Mesenchymal stem cell (in vitro differentiated cells and primary cell): ENCODE measurements around the gene TBX21.

Experiments used
- DNase-seq: peaks from one replicate; pipeline ENCODE4 v3.0.0-alpha.2; 2013
- H2AFZ ChIP-seq: one replicate; pipeline ENCODE4 v1.6.1; 2013; ENCODE audit warnings: low read depth, mild to moderate bottlenecking, control low read depth, inconsistent platforms, low read length, moderate library complexity
- H2AK5ac ChIP-seq: 2 replicates; pipeline ENCODE4 v1.6.1; 2013; ENCODE audit warnings: low read length, moderate library complexity, mild to moderate bottlenecking, inconsistent platforms; ENCODE audit not compliant: severe bottlenecking
- H2BK120ac ChIP-seq: one replicate; pipeline ENCODE4 v1.6.1; 2013; ENCODE audit warnings: low read depth, mild to moderate bottlenecking, inconsistent platforms, low read length, moderate library complexity
- H2BK12ac ChIP-seq, 2 experiments: one replicate each; pipeline ENCODE4 v1.6.1; 2013; ENCODE audit warnings: inconsistent platforms in 2 of 2, low read length in 2 of 2, mild to moderate bottlenecking in 2 of 2, moderate library complexity in 2 of 2, control low read depth in 1 of 2
- H2BK15ac ChIP-seq: one replicate; pipeline ENCODE4 v1.6.1; 2013; ENCODE audit warnings: mild to moderate bottlenecking, low read depth, inconsistent platforms; ENCODE audit not compliant: poor library complexity, severe bottlenecking
- H2BK5ac ChIP-seq: 2 replicates; pipeline ENCODE4 v1.6.1; 2013; ENCODE audit warnings: low read depth, mild to moderate bottlenecking, low read length, control low read depth, inconsistent platforms; ENCODE audit not compliant: poor library complexity, severe bottlenecking
- H3K14ac ChIP-seq, 2 experiments: one replicate each; pipeline ENCODE4 v1.6.1; 2013; ENCODE audit warnings: inconsistent platforms in 2 of 2, low read length in 2 of 2, control low read depth in 1 of 2, mild to moderate bottlenecking in 1 of 2, moderate library complexity in 1 of 2
- H3K18ac ChIP-seq, 2 experiments: one replicate each; pipeline ENCODE4 v1.6.1; 2013; ENCODE audit warnings: inconsistent platforms in 2 of 2, low read length in 2 of 2, control low read depth in 1 of 2, low read depth in 1 of 2, mild to moderate bottlenecking in 1 of 2
- H3K23ac ChIP-seq, 2 experiments: one replicate each; pipeline ENCODE4 v1.6.1; 2013; ENCODE audit warnings: inconsistent platforms in 2 of 2, low read length in 2 of 2, mild to moderate bottlenecking in 2 of 2, moderate library complexity in 2 of 2, control low read depth in 1 of 2
- H3K27ac ChIP-seq: 2 replicates; pipeline ENCODE4 v1.5.1; 2013; ENCODE audit warnings: mild to moderate bottlenecking, moderate library complexity, low read length, control low read depth, inconsistent platforms; ENCODE audit not compliant: poor library complexity, severe bottlenecking
- H3K27me3 ChIP-seq, 2 experiments: 2 replicates each; pipeline versions ENCODE4 v1.6.1 to v1.7.0; 2013; ENCODE audit warnings: low read length in 2 of 2, mild to moderate bottlenecking in 2 of 2, moderate library complexity in 2 of 2, control low read depth in 1 of 2, inconsistent platforms in 1 of 2; ENCODE audit not compliant: control insufficient read depth in 1 of 2, insufficient read depth in 1 of 2
- H3K36me3 ChIP-seq, 2 experiments: 2 replicates each; pipeline versions ENCODE4 v1.6.1 to v1.7.0; 2013; ENCODE audit warnings: low read length in 2 of 2, control low read depth in 1 of 2, inconsistent platforms in 1 of 2, low read depth in 1 of 2, mild to moderate bottlenecking in 1 of 2; ENCODE audit not compliant: insufficient read depth in 2 of 2, control insufficient read depth in 1 of 2
- H3K4ac ChIP-seq, 2 experiments: one replicate each; pipeline ENCODE4 v1.6.1; 2013; ENCODE audit warnings: inconsistent platforms in 2 of 2, low read length in 2 of 2, mild to moderate bottlenecking in 2 of 2, moderate library complexity in 2 of 2, control low read depth in 1 of 2, low read depth in 1 of 2
- H3K4me1 ChIP-seq: 2 replicates; pipeline ENCODE4 v1.6.1; 2013; ENCODE audit warnings: low read depth, low read length, control low read depth; ENCODE audit not compliant: control insufficient read depth, insufficient read depth
- H3K4me2 ChIP-seq: 2 replicates; pipeline ENCODE4 v1.6.1; 2013; ENCODE audit warnings: low read length, mild to moderate bottlenecking, inconsistent platforms; ENCODE audit not compliant: poor library complexity, severe bottlenecking
- H3K4me3 ChIP-seq, 2 experiments: 2 replicates each; pipeline versions ENCODE4 v1.5.1 to v1.7.0; 2013; ENCODE audit warnings: low read length in 2 of 2, mild to moderate bottlenecking in 2 of 2, control low read depth in 1 of 2, low read depth in 1 of 2; ENCODE audit not compliant: insufficient read depth in 1 of 2
- H3K79me1 ChIP-seq: replicated peaks from 2 replicates; pipeline ENCODE4 v1.6.1; 2013; ENCODE audit warnings: mild to moderate bottlenecking, control low read depth, low read length, inconsistent platforms; ENCODE audit not compliant: poor library complexity, severe bottlenecking
- H3K9ac ChIP-seq: 2 replicates; pipeline ENCODE4 v1.7.0; 2013; ENCODE audit warnings: mild to moderate bottlenecking, low read length, moderate library complexity
- H3K9me3 ChIP-seq: 2 replicates; pipeline ENCODE4 v1.7.0; 2013; ENCODE audit warnings: mild to moderate bottlenecking, low read length; ENCODE audit not compliant: control insufficient read depth
- H4K8ac ChIP-seq: one replicate; pipeline ENCODE4 v1.6.1; 2013; ENCODE audit warnings: inconsistent platforms, mild to moderate bottlenecking, low read length, moderate library complexity
- H4K91ac ChIP-seq: one replicate; pipeline ENCODE4 v1.6.1; 2013; ENCODE audit warnings: mild to moderate bottlenecking, low read length, inconsistent platforms
- WGBS: methylation state at CpG from one replicate; pipeline ENCODE4 v1.1.7; 2013; ENCODE audit warnings: mixed read lengths; 5-methylcytosine and 5-hydroxymethylcytosine counted together

Gene TBX21

GRCh38 chr17:47686276-47686635 is 46.8 kb upstream of the TBX21 start:
- peak overlapping the region; percentile 60 for H3K9ac ChIP-seq
- no peak overlapping the region for H4K8ac ChIP-seq
- H3K79me1 ChIP-seq, result peaks cover 9% of the 10 kb centered on the region
- H2AK5ac ChIP-seq, result no peak overlapping the region
- H3K36me3 ChIP-seq, result peaks cover 16 to 45% of the 10 kb centered on the region in 2 experiments
- no peak overlapping the region for H3K4me2 ChIP-seq
- no peaks in the 10 kb centered on the region for H3K27me3 ChIP-seq
- no peak overlapping the region for H2BK120ac ChIP-seq
- no peak overlapping the region for H2BK12ac ChIP-seq
- no peak overlapping the region for H2BK5ac ChIP-seq
- no peak overlapping the region for H3K4ac ChIP-seq
- H3K18ac ChIP-seq, result no peak overlapping the region
- H3K4me3 ChIP-seq, result peak overlapping the region in 1 of 2 experiments; percentile 9
- peak; percentile 52 for DNase-seq
- H3K23ac ChIP-seq, result no peak overlapping the region
- H3K9me3 ChIP-seq, result no peaks in the 10 kb centered on the region
- H2BK15ac ChIP-seq, result no peak overlapping the region
- H4K91ac ChIP-seq, result no peak overlapping the region
- peaks cover 4% of the 10 kb centered on the region for H3K4me1 ChIP-seq
- WGBS, result no CpG with 5 or more reads among the region's 1 CpG
- H3K14ac ChIP-seq, result no peak overlapping the region
- no peak overlapping the region for H2AFZ ChIP-seq
- peak overlapping the region; percentile 69 for H3K27ac ChIP-seq

- Histone ChIP-seq H2BK5ac (no peak overlapping the region), H2AFZ (no peak overlapping the region), H3K36me3 (peaks cover 12 to 40% of the 10 kb centered on the region in 2 experiments), H2BK12ac (no peak overlapping the region), H3K27me3 (no peaks in the 10 kb centered on the region), H2AK5ac (no peak overlapping the region), H3K4me2 (no peak overlapping the region), H3K4me3 (no peak overlapping the region), H3K9me3 (no peaks in the 10 kb centered on the region), H3K4me1 (peaks cover 4% of the 10 kb centered on the region), H4K91ac (no peak overlapping the region), H3K9ac (peak overlapping the region; percentile 60), H3K4ac (no peak overlapping the region), H4K8ac (no peak overlapping the region), H3K18ac (no peak overlapping the region), H2BK120ac (no peak overlapping the region), H2BK15ac (no peak overlapping the region), H3K23ac (no peak overlapping the region), H3K79me1 (peaks cover 6% of the 10 kb centered on the region), H3K27ac (peak overlapping the region; percentile 61), H3K14ac (no peak overlapping the region)
- whole genome bisulfite sequencing, result 86% methylated on average over 7 of the region's 7 CpGs
- no peak for DNase-seq
Measured at GRCh38 chr17:47686664-47687327, 46.2 kb upstream of the TBX21 start.

- Histone ChIP-seq H2BK120ac (no peak overlapping the region), H3K27me3 (no peaks in the 10 kb centered on the region), H2AFZ (no peak overlapping the region), H3K27ac (no peak overlapping the region), H3K4me1 (peaks cover 4% of the 10 kb centered on the region), H3K4ac (no peak overlapping the region), H4K91ac (no peak overlapping the region), H3K23ac (no peak overlapping the region), H3K4me2 (no peak overlapping the region), H2BK12ac (no peak overlapping the region), H3K4me3 (no peak overlapping the region), H2AK5ac (no peak overlapping the region), H3K14ac (no peak overlapping the region), H3K36me3 (peaks cover 7 to 35% of the 10 kb centered on the region in 2 experiments), H2BK5ac (no peak overlapping the region), H3K79me1 (peaks cover 2% of the 10 kb centered on the region), H4K8ac (no peak overlapping the region), H3K9ac (peak overlapping the region; percentile 27), H3K9me3 (no peaks in the 10 kb centered on the region), H2BK15ac (no peak overlapping the region), H3K18ac (no peak overlapping the region)
- no peak for DNase-seq
Measured at GRCh38 chr17:47687328-47687690, 45.7 kb upstream of the TBX21 start.

GRCh38 chr17:47687748-47688147 is 45.3 kb upstream of the TBX21 start:
- Histone ChIP-seq H4K91ac (no peak overlapping the region), H2AK5ac (no peak overlapping the region), H3K9me3 (no peaks in the 10 kb centered on the region), H2AFZ (no peak overlapping the region), H3K23ac (no peak overlapping the region), H4K8ac (peak overlapping the region; percentile 42), H3K18ac (no peak overlapping the region), H2BK120ac (no peak overlapping the region), H3K27ac (peak overlapping the region; percentile 8), H3K14ac (no peak overlapping the region), H3K4me3 (no peak overlapping the region), H2BK5ac (no peak overlapping the region), H3K9ac (peak overlapping the region; percentile 27), H3K4me1 (peaks cover 7% of the 10 kb centered on the region), H3K4ac (no peak overlapping the region), H3K4me2 (no peak overlapping the region), H3K27me3 (no peaks in the 10 kb centered on the region), H3K79me1 (peaks cover under 1% of the 10 kb centered on the region), H2BK15ac (no peak overlapping the region), H3K36me3 (peaks cover 3 to 31% of the 10 kb centered on the region in 2 experiments), H2BK12ac (no peak overlapping the region)
- DNase-seq, result peak; percentile 26
- WGBS, result 75% methylated on average over 1 of the region's 1 CpG
